ENCODE measurements around the gene MAP4K4.

DNA sequence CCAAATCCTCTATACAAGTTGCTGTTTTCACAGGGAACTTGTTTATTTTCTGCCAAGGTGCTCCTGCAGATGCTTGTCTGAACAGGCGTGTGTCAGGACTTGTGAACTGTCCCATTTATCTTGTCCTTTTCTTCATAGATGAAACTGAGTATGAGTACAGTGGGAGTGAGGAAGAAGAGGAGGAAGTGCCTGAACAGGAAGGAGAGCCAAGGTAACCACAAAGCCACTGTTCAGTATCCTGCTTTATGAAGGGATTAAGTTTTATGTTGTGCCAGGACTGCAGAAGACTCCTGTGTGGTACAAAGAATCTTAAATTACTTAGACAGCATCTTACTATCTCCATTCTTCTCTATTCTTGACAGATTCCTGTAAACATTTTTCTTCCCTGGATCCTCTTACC is 145.0 kb downstream of the MAP4K4 start:
- TF ChIP-seq, protein P1, sequence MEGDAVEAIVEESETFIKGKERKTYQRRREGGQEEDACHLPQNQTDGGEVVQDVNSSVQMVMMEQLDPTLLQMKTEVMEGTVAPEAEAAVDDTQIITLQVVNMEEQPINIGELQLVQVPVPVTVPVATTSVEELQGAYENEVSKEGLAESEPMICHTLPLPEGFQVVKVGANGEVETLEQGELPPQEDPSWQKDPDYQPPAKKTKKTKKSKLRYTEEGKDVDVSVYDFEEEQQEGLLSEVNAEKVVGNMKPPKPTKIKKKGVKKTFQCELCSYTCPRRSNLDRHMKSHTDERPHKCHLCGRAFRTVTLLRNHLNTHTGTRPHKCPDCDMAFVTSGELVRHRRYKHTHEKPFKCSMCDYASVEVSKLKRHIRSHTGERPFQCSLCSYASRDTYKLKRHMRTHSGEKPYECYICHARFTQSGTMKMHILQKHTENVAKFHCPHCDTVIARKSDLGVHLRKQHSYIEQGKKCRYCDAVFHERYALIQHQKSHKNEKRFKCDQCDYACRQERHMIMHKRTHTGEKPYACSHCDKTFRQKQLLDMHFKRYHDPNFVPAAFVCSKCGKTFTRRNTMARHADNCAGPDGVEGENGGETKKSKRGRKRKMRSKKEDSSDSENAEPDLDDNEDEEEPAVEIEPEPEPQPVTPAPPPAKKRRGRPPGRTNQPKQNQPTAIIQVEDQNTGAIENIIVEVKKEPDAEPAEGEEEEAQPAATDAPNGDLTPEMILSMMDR (conservative IDR thresholded peaks at IDR 0.05) = no peak
- no peak for TF ChIP-seq ZFX (IDR thresholded peaks at IDR 0.05)

Data from C4-2B (cell line).